Measurements from ENCODE around the gene APP. TPM values are rescaled to one million over a fixed set of nuclear protein-coding genes. Genes with fewer than 3 reads are reported as not detected.
"Not testable (repeated sequence)": the region's sequence is repeated elsewhere in the genome, so short reads cannot be mapped to it uniquely, and the experiment has no call there.

Gene APP
- total RNA-seq, 1 donor, result 404 TPM

DNA sequence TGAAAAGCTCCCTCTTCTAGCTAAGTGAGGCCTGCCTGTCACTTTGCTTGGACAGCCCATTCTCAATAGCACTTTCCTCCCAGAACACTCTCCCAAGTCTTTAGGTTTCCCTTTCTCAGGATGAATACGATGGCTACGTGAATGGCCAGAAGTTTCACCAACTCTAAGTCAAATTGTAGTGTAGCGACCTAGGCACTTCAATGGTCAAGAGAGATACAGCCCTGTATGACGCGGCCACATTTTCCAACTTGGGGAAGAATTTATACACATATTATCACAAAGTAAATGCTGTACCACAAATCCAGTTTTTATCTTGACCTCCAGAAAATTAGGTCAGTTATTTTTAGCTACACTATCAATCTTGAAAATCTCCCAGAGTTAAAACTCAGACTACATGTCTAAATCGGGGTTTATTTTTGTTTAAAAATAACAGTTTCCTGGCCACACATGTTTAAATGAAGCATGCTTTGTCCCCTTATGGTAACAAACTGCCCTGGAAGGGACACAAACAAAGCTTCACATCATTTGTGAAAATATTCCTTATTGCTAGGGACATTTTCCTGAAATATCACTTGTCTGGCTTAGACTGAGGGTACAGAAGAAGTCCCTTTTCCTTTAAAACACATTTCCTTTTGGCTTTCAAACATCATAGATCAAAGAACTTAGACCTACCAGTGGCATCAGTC, 243.2 kb downstream of the APP start:
- DNase-seq (ENCODE audit: low read depth), result no peak
- no peak overlapping the region for H3K4me3 ChIP-seq (ENCODE audit: low read depth, low read length)
- TF ChIP-seq, protein P1, sequence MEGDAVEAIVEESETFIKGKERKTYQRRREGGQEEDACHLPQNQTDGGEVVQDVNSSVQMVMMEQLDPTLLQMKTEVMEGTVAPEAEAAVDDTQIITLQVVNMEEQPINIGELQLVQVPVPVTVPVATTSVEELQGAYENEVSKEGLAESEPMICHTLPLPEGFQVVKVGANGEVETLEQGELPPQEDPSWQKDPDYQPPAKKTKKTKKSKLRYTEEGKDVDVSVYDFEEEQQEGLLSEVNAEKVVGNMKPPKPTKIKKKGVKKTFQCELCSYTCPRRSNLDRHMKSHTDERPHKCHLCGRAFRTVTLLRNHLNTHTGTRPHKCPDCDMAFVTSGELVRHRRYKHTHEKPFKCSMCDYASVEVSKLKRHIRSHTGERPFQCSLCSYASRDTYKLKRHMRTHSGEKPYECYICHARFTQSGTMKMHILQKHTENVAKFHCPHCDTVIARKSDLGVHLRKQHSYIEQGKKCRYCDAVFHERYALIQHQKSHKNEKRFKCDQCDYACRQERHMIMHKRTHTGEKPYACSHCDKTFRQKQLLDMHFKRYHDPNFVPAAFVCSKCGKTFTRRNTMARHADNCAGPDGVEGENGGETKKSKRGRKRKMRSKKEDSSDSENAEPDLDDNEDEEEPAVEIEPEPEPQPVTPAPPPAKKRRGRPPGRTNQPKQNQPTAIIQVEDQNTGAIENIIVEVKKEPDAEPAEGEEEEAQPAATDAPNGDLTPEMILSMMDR (IDR thresholded peaks at IDR 0.05; ENCODE audit: insufficient read depth, low read length), result no peak

DNA sequence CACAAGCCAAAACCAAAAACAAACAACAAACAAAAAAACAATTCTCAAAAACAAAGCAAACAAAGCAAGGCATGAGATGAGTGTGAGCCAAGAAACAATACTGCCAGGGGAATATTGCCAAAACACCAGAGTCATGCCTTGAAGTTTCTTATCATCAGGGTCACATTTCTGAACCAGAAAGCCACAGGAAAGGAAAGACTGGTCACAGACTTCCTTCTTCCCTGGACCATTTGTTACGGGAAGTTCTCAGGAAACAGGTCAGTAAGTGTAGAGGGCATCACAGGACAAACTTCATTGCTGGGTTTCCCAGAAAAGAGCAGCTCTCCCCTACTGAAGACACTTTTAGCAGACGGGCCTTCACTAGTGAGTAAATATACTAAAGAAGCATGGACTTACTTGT, 244.6 kb downstream of the APP start:
- peak; percentile 70 for DNase-seq (ENCODE audit: low read depth)
- TF ChIP-seq, protein P1 (IDR thresholded peaks at IDR 0.05; ENCODE audit: insufficient read depth, low read length), result no peak
- H3K4me3 ChIP-seq (ENCODE audit: low read depth, low read length), result no peak overlapping the region

DNA sequence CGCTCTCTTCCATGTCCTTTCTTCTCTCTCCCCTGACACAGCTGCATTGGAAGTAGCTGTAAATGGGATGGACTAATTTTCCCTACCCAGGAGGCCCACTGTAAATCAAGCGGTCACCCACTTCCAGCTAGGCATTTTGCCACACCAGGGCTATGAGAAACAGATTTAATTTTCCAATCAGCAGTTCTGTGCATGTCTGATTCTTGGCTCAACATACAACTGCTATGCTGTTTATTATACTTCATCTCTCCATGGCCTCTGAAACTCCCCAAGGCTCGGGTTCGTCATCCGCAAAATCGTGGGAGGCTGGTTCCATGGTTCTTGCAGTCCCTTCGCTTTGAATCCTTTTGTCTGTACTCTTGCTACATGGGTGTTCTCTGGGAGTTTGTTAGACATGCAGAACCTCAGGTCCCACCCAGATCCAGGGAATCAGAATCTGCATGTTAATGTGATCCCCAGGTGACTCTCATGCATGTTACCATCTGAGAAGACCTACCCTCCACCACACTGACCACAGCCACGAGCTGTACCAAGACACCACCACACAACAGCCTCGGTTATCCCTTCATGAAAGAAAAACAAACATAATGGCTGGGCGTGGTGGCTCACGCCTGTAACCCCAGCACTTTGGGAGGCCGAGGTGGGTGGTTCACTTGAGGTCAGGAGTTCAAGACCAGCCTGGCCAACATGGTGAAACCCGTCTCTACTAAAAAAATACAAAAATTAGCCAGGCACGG, 245.3 kb downstream of the APP start:
- no peak overlapping the region for H3K4me3 ChIP-seq (ENCODE audit: low read depth, low read length)
- TF ChIP-seq, protein P1 (IDR thresholded peaks at IDR 0.05; ENCODE audit: insufficient read depth, low read length), result no peak
- no peak for DNase-seq (ENCODE audit: low read depth)

DNA sequence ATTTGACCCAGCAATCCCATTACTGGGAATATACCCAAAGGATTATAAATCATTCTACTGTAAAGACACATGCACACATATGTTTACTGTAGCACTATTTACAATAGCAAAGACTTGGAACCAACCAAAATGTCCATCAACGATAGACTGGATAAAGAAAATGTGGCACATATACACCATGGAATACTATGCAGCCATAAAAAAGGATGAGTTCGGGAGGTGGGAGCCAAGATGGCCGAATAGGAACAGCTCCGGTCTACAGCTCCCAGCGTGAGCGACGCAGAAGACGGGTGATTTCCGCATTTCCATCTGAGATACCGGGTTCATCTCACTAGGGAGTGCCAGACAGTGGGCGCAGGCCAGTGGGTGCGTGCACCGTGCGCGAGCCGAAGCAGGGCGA, 252.4 kb downstream of the APP start:
- H3K4me3 ChIP-seq (ENCODE audit: low read depth, low read length); DNase-seq (ENCODE audit: low read depth): not testable (repeated sequence)

DNA sequence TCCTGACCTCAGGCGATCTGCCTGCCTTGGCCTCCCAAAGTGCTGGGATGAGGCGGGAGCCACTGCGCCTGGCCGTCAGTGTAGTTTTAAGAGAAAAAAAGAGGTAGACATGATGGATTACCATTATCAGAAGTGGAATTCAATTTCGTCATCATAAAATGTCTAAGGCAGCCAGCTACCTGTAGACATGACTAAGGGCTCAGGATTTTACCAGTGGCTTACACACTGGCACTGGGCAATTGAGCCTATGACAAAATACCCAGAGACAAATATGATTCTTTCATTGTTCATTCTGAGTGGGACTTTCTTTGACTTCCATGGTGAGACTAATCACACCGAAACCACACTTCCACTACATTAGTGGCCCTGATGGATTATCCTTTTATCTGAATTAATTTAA, 254.3 kb downstream of the APP start:
- DNase-seq (ENCODE audit: low read depth), result no peak
- no peak overlapping the region for H3K4me3 ChIP-seq (ENCODE audit: low read depth, low read length)
- TF ChIP-seq, protein P1 (IDR thresholded peaks at IDR 0.05; ENCODE audit: insufficient read depth, low read length), result no peak

DNA sequence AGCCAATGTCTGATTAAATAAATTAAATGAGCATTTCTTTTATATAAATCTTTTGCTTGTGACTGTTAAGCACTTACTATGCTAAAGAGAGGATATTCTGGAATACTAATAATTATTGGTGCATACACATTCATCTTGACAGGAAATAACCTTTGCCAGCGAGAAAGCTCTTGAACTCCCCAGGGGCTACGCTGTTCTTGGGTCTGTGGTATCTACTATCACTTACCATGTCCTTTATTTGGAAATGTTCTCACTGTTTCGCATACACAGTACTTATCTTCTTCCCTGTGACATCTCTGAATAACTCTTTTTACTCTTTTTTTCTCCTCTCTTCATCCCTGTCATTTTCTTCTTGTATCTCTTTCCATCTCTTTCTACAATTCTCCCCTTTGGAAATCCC, 257.1 kb downstream of the APP start:
- DNase-seq (ENCODE audit: low read depth), result no peak
- TF ChIP-seq, protein P1 (IDR thresholded peaks at IDR 0.05; ENCODE audit: insufficient read depth, low read length), result no peak

DNA sequence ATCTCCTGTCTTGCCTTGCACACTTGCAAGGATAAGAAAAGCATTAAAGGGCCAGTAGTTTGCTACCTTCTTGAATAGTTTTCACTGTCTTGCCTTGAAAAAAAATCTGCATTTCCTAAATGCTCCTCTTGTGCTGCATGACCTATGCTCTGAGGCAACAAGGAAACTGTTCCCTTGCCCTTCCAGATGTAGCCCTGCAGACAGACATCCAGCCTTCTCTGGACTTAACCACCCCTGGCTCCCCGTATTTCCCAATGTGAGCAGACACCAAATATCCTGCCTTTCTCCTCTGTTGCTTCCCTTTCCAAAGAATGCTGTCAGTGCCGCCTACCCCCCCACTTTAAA, 258.2 kb downstream of the APP start:
- no peak for DNase-seq (ENCODE audit: low read depth)
- no peak overlapping the region for H3K4me3 ChIP-seq (ENCODE audit: low read depth, low read length)
- TF ChIP-seq, protein P1 (IDR thresholded peaks at IDR 0.05; ENCODE audit: insufficient read depth, low read length), result no peak

More for the DNA sequence above, 257.1 kb downstream of the APP start:
- no peak overlapping the region for H3K4me3 ChIP-seq (ENCODE audit: low read depth, low read length)
